Activated B cell treated with CpG ODN at 0.5 μM for 24 hours (primary cell): ENCODE measurements around the gene CRYBG3. TPM values are rescaled to one million over a fixed set of nuclear protein-coding genes. Genes with fewer than 3 reads are reported as not detected.

Source experiments
- ATAC-seq: fragments of 200-7000 bp; cut with Tn5 transposase; one replicate; pipeline ENCODE4 v1.10.0; 2021; ENCODE audit warnings: low read depth, mild to moderate bottlenecking, moderate library complexity
- CTCF ChIA-PET: fragments of 350-600 bp; sonication (Branson Sonifier 250); formaldehyde crosslinking; loops from one replicate; lab custom pipeline; 2021; ENCODE audit warnings: antibody characterized with exemption; lab: Charles Lee
- POLR2A ChIA-PET: fragments of 350-600 bp; sonication (Branson Sonifier 250); formaldehyde crosslinking; loops from one replicate; lab custom pipeline; 2021; ENCODE audit warnings: antibody characterized with exemption; lab: Charles Lee
- DNase-seq: peaks from one replicate; pipeline ENCODE4 v3.0.0; 2022
- H3K27ac Mint-ChIP-seq: one replicate; pipeline ENCODE4 v1.8.0; 2020; ENCODE audit warnings: mixed read lengths
- H3K27me3 Mint-ChIP-seq: one replicate; pipeline ENCODE4 v1.8.0; 2021; ENCODE audit warnings: mixed read lengths
- H3K36me3 Mint-ChIP-seq: one replicate; pipeline ENCODE4 v1.8.0; 2021; ENCODE audit warnings: low read depth, mixed read lengths
- H3K4me1 Mint-ChIP-seq: one replicate; pipeline ENCODE4 v1.8.0; 2021; ENCODE audit warnings: mixed read lengths
- H3K4me3 Mint-ChIP-seq: one replicate; pipeline ENCODE4 v1.8.0; 2020; ENCODE audit warnings: mild to moderate bottlenecking, mixed read lengths
- H3K9me3 Mint-ChIP-seq: one replicate; pipeline ENCODE4 v1.8.0; 2020; ENCODE audit warnings: mixed read lengths
- CTCF ChIP-seq: fragments of 200-600 bp; IDR thresholded peaks from one replicate; pipeline ENCODE4 v1.8.0; 2022; ENCODE audit warnings: antibody characterized with exemption, mild to moderate bottlenecking
- intact Hi-C: fragments of 100-400 bp; cut with micrococcal nuclease; formaldehyde crosslinking; loops from one replicate; pipeline ENCODE4 v1.15.1; 2024
- total RNA-seq: library from RNA; stranded (reverse); gene quantifications from 2 replicates; pipeline ENCODE4 v1.2.3, GENCODE V29; 2022

CRYBG3 gene
- total RNA-seq, 1 donor from 2014 or later: 1.5 TPM

- DNase-seq (no peak), ATAC-seq (no peak)
- no peak for TF ChIP-seq CTCF
- Mint-ChIP-seq H3K9me3 (no peaks in the 10 kb centered on the region), H3K4me3 (no peak overlapping the region), H3K36me3 (peaks cover 29% of the 10 kb centered on the region), H3K27ac (no peak overlapping the region), H3K27me3 (no peaks in the 10 kb centered on the region), H3K4me1 (peaks cover 36% of the 10 kb centered on the region)
- ChIA-PET POLR2A (no interaction called here), CTCF (no interaction called here)
- intact Hi-C loops: no loop called here
Observed at GRCh38 chr3:97969541-97969940, 147.7 kb downstream of the CRYBG3 start.

DNA sequence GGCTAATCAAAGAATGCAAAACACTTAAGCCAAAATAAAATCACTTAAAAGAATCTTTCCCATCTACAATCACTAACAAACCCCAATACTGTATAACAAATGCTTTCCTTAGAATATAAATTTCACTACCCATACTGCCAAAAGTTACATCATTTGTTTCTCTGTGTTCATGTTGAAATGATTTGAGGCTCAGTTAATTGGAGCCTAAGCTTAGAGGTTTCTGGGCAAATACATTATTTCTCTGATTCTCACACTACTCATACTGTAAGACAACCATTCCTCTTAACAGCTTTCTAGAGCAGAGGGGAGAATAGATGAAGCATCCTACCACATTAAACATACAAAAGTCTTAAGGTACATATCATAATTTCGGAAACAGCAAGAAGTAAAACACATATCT lies 148.3 kb downstream of the CRYBG3 start:
- no peak for ATAC-seq
- TF ChIP-seq CTCF: no peak
- intact Hi-C loops: loop anchor here (5.0 kb wide), 3 partner anchors 52 to 932 kb away; partner anchors contain the start of genes CPOX and DCBLD2
- Mint-ChIP-seq H3K36me3 (peaks cover 25% of the 10 kb centered on the region), H3K4me1 (peaks cover 36% of the 10 kb centered on the region), H3K9me3 (no peaks in the 10 kb centered on the region), H3K27ac (no peak overlapping the region), H3K27me3 (no peaks in the 10 kb centered on the region), H3K4me3 (peak overlapping the region; percentile 89)
- DNase-seq: no peak
- ChIA-PET CTCF (interaction anchor here (0.6 kb wide), 1 partner anchor 178 kb away, joined by 3 read pairs; no protein-coding TSS in a partner anchor), POLR2A (no interaction called here)

GRCh38 chr3:97970956-97971620 lies 149.3 kb downstream of the CRYBG3 start:
- ChIA-PET POLR2A (interaction anchor here (0.8 kb wide), 1 partner anchor 149 kb away, joined by 4 read pairs; the partner anchor contains the start of gene CRYBG3), CTCF (no interaction called here)
- peak overlapping the region; percentile 89 for H3K4me3 Mint-ChIP-seq
- H3K36me3 Mint-ChIP-seq: peaks cover 18% of the 10 kb centered on the region
- intact Hi-C loops: loop anchor here (1.0 to 5.0 kb wide), 4 partner anchors 51 to 931 kb away; partner anchors contain the start of genes CPOX and DCBLD2
- H3K27ac Mint-ChIP-seq: peak overlapping the region; percentile 87
- no peaks in the 10 kb centered on the region for H3K9me3 Mint-ChIP-seq
- ATAC-seq: no peak
- H3K4me1 Mint-ChIP-seq: peaks cover 31% of the 10 kb centered on the region
- no peak for TF ChIP-seq CTCF
- H3K27me3 Mint-ChIP-seq: no peaks in the 10 kb centered on the region
- no peak for DNase-seq

DNA sequence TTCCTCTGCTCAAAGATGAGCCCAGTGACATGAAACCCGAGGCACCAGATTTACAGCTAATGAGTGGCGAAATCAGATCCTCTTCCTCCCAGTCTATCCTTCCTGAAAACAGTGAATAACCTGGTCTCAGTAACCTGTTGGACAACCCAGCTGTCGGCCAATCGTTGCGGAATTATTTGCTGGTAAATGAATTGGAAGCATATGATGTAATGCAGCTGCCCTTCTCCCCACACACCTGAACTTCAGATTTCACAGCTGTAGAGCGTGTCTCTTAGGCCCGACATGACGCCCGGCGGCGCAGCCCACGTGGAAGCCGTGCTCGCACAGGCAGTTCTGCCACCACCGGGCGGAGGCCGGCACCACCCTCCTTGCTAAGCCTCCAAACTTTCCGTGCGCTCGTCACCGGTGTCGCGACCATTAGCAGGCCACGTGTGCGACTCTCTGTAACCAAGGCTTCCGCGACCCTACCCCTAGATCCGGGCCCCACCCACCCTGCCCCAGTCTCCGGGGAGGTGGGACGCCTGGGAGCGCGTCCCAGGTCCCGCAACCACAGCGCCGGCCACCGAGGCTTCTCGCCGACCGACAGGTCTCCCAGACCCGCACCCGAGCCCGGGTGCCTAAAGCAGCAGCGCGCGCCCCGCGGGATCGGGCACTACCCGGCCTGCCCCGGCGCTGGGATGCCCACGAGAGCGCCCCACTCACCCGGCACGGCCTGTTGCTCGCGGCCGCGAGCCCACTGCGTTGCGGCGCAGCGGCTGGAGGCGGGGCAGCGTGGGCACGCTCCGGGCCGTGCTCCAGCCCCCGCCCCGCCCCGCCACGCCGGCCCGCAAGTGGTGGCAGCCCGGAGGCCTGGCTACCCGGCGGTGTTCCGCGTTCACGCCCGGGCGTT lies 150.1 kb downstream of the CRYBG3 start, which contains the start of gene RIOX2:
RIOX2 (minus strand) TSS at position 753 of the 889 bp plus-strand sequence. CDS start 4,838 bp downstream, outside the sequence.
- peaks cover 31% of the 10 kb centered on the region for H3K4me1 Mint-ChIP-seq
- ATAC-seq: peak; percentile 93
- intact Hi-C loops: loop anchor here (1.0 to 5.0 kb wide), 6 partner anchors 50 to 930 kb away; partner anchors contain the start of genes ARL6, CPOX and DCBLD2
- peak; percentile 75 for DNase-seq
- TF ChIP-seq CTCF: no peak
- H3K4me3 Mint-ChIP-seq: peak within 1 kb of the TSS; percentile 89
- H3K27ac Mint-ChIP-seq: peak within 1 kb of the TSS; percentile 87
- peaks cover 10% of the 10 kb centered on the region for H3K36me3 Mint-ChIP-seq
- ChIA-PET CTCF (no interaction called here), POLR2A (interaction anchor here (0.7 to 0.8 kb wide), 2 partner anchors 150 to 788 kb away, joined by 4 to 9 read pairs; partner anchors contain the start of gene CRYBG3)
- H3K27me3 Mint-ChIP-seq: no peaks in the 10 kb centered on the region
- no peaks in the 10 kb centered on the region for H3K9me3 Mint-ChIP-seq
